LNCaP clone FGC (cell line): ENCODE results near the gene F13B.

Experiments
- DNase-seq: peaks from one replicate; pipeline ENCODE4 v3.0.0-alpha.2; 2011; ENCODE audit warnings: low read depth
- H3K4me3 ChIP-seq: 2 replicates; pipeline ENCODE4 v1.5.1; 2011; ENCODE audit warnings: mild to moderate bottlenecking, low read depth, low read length, control low read depth
- TF ChIP-seq, protein P1 (sequence below): IDR thresholded peaks from 2 replicates; pipeline ENCODE4 v1.5.1; 2012; ENCODE audit warnings: mild to moderate bottlenecking; ENCODE audit not compliant: control insufficient read depth, insufficient read depth; ENCODE audit errors: extremely low read depth

F13B gene

DNA sequence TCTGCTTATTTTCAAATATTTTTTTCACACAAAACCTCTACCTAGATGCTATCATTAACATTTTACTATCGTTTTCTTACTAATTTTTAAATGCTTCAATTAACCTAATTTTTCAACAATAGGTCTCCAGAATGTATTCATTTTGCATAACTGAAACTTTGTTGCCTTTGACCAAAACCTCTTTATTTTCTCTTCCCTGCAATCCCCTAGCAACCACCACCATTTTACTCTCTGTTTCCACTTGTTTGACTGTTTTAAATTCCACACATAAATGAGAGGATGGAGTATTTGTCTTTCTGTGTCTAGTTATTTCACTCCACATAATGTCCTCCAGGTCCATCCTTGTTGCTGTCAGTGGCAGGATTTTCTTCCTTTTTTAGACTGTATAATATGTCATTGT lies 9.5 kb upstream of the F13B start:
- no peak overlapping the region for H3K4me3 ChIP-seq
- no peak for DNase-seq

DNA sequence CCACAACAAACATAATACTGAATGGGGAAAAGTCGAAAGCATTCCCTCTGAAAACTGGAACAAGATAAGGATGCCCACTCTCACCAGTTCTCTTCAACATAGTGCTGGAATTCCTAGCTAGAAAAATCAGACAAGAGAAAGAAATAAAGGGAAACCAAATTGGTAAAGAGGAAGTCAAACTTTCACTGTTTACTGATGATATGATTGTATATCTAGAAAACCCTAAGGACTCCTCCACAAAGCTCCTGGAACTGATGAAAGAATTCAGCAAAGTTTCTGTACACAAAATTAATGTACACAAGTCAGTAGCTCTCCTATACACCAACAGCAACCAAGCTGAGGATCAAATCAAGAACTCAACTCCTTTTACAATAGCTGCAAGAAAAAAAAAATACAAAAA lies 6.9 kb upstream of the F13B start:
- no peak overlapping the region for H3K4me3 ChIP-seq
- no peak for DNase-seq
- TF ChIP-seq, protein P1, sequence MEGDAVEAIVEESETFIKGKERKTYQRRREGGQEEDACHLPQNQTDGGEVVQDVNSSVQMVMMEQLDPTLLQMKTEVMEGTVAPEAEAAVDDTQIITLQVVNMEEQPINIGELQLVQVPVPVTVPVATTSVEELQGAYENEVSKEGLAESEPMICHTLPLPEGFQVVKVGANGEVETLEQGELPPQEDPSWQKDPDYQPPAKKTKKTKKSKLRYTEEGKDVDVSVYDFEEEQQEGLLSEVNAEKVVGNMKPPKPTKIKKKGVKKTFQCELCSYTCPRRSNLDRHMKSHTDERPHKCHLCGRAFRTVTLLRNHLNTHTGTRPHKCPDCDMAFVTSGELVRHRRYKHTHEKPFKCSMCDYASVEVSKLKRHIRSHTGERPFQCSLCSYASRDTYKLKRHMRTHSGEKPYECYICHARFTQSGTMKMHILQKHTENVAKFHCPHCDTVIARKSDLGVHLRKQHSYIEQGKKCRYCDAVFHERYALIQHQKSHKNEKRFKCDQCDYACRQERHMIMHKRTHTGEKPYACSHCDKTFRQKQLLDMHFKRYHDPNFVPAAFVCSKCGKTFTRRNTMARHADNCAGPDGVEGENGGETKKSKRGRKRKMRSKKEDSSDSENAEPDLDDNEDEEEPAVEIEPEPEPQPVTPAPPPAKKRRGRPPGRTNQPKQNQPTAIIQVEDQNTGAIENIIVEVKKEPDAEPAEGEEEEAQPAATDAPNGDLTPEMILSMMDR, result no peak

More for the DNA sequence above, 9.5 kb upstream of the F13B start:
- TF ChIP-seq, protein P1, result no peak

DNA sequence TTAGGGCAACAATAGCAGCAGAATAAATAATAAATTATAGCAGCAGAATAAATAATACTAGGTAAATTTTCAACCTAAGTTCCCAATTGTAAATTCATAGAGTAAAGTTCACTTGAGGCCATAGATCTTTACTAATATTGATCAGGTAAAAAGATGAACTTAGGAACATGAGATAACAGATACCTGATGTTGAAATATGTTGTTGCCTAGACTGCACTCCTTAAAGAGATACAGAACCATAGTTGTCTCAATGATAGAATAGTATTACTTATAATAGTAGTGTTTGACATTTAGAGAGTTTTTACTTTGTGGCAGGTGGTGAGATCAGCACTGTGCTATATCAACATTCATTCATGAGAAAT lies 378 bp upstream of the F13B start:
- no peak overlapping the region for H3K4me3 ChIP-seq
- TF ChIP-seq, protein P1, result no peak
- no peak for DNase-seq

DNA sequence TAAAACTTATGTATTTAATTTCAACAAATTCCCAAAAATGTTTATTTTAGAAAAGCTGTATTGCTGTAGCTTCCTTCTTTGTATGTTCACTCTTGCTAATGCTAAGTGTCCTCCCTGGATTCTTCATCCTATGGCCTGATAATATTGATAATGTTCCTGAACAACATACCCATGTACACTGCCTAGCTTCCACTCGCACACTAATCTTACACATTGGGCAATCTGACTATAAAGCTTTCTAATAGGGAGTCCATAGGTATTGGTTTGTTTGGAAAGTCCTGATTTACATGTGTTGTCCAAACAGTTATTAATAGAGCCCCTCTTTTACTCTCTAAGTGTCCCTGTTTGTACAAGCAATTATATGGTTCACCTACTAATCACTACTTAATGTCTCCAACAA lies 783 bp downstream of the F13B start:
- no peak for DNase-seq
- no peak overlapping the region for H3K4me3 ChIP-seq

DNA sequence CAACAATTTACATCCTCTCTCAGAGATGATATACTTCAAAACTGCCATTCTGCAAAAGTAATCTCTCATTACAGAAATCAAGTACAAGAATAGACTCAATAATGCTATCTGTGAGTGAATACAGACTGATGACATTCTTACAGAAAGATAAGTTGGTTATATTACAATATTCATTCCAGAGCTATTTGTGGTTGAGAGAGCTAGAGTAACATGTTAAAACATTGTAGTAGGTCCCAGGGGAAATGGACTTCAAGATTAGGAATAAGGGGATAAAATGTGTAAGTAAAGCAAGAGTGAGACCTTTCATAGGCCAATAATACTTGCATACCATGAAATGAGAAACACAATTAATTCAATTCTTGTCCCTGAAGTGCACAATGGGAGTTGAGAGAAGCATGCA lies 1.5 kb downstream of the F13B start:
- H3K4me3 ChIP-seq, result no peak overlapping the region
- no peak for DNase-seq
- TF ChIP-seq, protein P1, result no peak

More for the DNA sequence above, 783 bp downstream of the F13B start:
- TF ChIP-seq, protein P1, result no peak

DNA sequence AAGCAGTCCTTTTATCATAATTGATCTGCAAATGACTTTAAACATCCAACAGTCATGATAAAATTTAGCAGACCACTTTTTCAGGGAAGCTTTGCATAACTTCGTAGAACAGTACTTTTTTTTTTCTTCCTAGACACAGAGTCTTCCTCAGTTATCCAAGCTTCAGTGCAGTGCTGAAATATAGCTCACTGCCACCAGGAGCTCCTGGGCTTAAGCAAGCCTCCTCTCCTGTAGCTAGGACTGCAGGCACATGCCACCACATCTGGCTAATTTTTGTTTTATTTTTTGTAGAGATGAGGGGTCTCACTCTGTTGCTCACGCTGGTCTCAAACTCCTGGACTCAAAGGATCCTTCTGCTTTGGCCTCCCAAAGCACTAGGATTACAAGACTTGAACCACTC lies 3.8 kb downstream of the F13B start:
- TF ChIP-seq, protein P1, result no peak
- no peak overlapping the region for H3K4me3 ChIP-seq
- no peak for DNase-seq

DNA sequence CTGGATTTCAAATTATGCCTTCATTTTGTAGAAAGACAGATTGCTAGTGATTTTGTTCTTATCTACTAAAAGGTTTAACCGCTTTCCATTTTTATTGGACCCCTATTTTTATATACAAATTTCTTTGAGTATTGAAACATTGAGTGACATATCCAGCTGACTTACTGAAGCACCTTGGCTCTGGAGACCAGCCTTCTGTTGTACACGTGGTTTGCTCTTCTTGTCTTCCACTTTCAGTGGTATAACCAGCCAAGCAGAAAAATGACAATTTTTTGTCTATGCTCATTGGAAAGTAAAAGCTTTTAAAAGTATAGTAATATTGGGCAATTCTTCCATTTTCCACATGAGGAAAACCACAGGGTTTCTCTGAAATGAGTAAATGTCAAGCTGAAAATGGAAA lies 4.4 kb downstream of the F13B start:
- TF ChIP-seq, protein P1, result no peak
- no peak for DNase-seq
- no peak overlapping the region for H3K4me3 ChIP-seq
